GM13976 (cell line): ENCODE data around the gene TRIM44.
"Not testable (repeated sequence)": the region's sequence is repeated elsewhere in the genome, so short reads cannot be mapped to it uniquely, and the experiment has no call there.

Experiments used
- DNase-seq: peaks from one replicate; pipeline ENCODE4 v3.0.0; 2012; ENCODE audit warnings: low spot score
- in situ Hi-C: fragments of 300-500 bp; cut with MboI; formaldehyde crosslinking; loops from one replicate; pipeline ENCODE4 v1.12.0; 2022; ENCODE audit warnings: low sequenced_read_pairs, mixed read lengths, inconsistent platforms; ENCODE audit not compliant: unreplicated experiment
- TF ChIP-seq, protein P1 (sequence below): IDR thresholded peaks from 2 replicates; pipeline ENCODE4 v1.5.1; 2012; ENCODE audit warnings: borderline replicate concordance, mild to moderate bottlenecking; ENCODE audit not compliant: insufficient read depth; ENCODE audit errors: extremely low read depth, missing control alignments, control extremely low read depth

TRIM44 gene

DNA sequence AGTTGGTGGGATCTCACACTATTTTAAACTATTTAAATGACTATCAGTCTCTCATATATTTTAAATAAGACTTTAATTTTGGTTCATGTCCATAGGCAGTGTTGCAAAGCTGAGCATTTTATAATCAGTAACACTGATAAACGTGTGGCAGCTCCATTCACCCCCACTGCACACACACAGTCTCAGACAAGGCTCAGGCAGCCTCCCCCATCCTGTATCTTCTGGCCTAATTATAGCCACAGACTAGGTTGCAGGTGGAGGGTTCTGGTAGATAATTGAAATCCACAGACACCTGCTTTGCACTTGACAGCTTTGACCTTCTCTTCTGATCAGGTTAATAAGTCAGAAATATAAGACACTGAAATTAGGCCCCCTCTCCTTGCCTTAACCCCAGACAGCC lies 162.8 kb downstream of the TRIM44 start:
- DNase-seq = no peak
- in situ Hi-C loops = loop anchor here (25.0 kb wide), 1 partner anchor 437 kb away; no protein-coding TSS in a partner anchor
- TF ChIP-seq, protein P1, sequence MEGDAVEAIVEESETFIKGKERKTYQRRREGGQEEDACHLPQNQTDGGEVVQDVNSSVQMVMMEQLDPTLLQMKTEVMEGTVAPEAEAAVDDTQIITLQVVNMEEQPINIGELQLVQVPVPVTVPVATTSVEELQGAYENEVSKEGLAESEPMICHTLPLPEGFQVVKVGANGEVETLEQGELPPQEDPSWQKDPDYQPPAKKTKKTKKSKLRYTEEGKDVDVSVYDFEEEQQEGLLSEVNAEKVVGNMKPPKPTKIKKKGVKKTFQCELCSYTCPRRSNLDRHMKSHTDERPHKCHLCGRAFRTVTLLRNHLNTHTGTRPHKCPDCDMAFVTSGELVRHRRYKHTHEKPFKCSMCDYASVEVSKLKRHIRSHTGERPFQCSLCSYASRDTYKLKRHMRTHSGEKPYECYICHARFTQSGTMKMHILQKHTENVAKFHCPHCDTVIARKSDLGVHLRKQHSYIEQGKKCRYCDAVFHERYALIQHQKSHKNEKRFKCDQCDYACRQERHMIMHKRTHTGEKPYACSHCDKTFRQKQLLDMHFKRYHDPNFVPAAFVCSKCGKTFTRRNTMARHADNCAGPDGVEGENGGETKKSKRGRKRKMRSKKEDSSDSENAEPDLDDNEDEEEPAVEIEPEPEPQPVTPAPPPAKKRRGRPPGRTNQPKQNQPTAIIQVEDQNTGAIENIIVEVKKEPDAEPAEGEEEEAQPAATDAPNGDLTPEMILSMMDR = no peak

DNA sequence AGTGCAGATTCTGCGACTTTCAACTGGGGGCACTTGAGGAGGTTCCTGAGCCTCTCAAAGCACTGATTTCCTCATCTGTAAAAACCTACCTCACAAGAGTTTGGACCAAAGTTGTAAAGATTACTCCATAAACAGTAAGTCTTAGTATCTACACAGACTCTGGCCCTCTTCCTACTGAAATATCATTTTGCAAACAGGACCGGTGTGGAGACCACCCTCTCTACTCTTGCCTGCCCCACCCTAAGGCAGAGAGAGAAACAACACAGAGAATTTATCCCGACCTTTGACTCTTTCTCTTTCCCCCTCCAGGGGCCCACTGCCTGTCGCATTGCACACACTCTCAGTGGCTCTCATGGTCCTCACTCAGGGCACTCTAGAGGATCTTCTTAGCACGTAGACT lies 163.4 kb downstream of the TRIM44 start:
- in situ Hi-C loops = loop anchor here (25.0 kb wide), 1 partner anchor 436 kb away; no protein-coding TSS in a partner anchor
- TF ChIP-seq, protein P1 = no peak

DNA sequence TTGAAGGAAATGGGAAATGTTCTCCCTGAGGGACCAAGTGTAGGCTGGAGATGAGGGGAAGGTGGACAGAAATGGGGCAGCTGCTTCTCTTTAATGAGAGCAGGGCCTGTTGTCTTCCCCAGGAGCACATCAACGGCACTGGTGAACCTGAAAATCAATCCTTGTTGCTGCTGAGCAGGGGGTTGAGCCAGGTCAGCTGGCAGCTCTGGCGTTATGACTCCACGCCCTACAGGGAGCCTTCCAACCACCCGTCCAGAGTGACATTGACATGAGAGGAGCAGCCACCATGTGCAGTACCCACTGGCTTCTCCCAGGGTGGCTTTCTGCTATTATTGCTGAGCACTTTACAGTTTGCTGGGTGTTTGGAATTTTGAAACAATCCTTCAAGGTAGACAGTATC lies 164.4 kb downstream of the TRIM44 start:
- in situ Hi-C loops = loop anchor here (25.0 kb wide), 1 partner anchor 435 kb away; no protein-coding TSS in a partner anchor
- TF ChIP-seq, protein P1 = no peak
- no peak for DNase-seq

More for the DNA sequence above, 163.4 kb downstream of the TRIM44 start:
- no peak for DNase-seq

DNA sequence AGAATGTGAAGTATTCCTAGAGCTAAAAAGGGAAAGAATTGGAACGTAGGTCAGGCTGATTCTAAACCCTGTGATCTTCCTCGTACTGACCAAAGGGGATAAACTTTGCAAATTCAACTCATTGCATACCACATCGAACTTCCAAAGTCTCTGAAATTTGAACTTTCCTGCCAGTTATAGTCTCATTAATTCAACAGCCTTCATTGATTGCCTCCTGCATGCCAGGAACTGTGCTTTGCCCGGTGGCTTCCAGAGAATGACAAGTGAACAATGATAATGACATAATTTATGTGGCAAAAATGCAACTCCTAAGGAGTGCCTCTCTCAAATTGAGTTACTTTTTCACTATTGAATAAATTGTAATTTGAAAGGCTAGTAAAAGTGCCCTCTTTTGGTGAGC lies 173.6 kb downstream of the TRIM44 start:
- DNase-seq = no peak
- in situ Hi-C loops = loop anchor here (25.0 kb wide), 1 partner anchor 426 kb away; no protein-coding TSS in a partner anchor
- TF ChIP-seq, protein P1 = no peak

DNA sequence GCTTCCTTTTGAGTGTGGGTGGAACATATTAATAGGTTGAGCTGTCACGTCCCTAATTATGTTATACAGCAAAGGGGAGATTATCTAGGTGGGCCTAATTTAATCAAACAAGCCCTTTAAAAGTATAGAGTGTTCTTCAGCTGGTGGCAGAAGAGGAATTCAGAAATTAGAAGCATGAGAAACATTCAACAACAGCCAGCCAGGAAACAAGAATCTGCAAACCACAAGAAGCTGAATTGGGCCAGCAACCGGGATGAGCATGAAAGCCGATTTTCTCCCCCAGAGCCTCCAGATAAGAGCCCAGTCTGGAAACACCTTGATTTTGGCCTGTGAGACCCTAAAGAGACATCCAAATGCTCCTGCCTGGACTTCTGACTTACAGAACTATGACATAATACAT lies 175.5 kb downstream of the TRIM44 start:
- no peak for DNase-seq
- TF ChIP-seq, protein P1 = no peak
- in situ Hi-C loops = loop anchor here (25.0 kb wide), 1 partner anchor 424 kb away; no protein-coding TSS in a partner anchor

DNA sequence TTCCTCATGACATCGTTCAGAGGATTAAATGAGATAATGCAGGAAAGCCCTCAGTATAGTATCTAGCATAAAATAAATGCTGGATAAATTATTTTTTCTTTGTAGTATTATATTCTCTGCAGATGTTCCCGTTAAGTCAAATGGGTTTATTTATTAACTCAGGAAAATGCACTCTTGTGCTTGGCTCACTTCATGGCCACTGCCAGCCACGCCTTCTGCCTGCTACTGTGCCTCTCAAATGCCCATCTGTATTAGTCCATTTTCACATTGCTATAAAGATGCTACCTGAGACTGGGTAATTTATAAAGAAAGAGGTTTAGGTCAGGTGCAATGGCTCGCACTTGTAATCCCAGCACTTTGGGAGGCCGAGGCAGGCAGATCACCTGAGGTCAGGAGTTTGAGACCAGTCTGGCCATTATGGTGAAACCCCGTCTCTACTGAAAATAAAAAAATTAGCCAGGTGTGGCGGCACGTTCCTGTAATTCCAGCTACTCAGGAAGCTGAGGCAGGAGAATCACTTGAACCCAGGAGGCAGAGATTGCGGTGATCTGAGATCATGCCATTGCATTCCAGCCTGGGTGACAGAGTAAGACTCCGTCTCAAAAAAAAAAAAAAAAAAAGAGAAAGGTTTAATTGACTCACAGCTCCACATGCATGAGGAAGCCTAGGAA lies 176.3 kb downstream of the TRIM44 start:
- in situ Hi-C loops = loop anchor here (25.0 kb wide), 1 partner anchor 423 kb away; no protein-coding TSS in a partner anchor

More for the DNA sequence above, 176.3 kb downstream of the TRIM44 start:
- not testable (repeated sequence) for DNase-seq
